RWPE1 (cell line): ENCODE data around the gene SCP2.
A peak's percentile ranks its signal among the peaks of the same experiment; 100 is the strongest.

Source experiments
- CTCF ChIA-PET: fragments of 350-600 bp; sonication (Branson Sonifier 250); formaldehyde crosslinking; extraction: SDS; loops from one replicate; lab custom pipeline; 2021; lab: Yijun Ruan, JAX
- POLR2A ChIA-PET: fragments of 400-600 bp; formaldehyde crosslinking; extraction: SDS; loops from one replicate; lab custom pipeline; 2020; ENCODE audit warnings: antibody characterized with exemption; ENCODE audit not compliant: low non-redundant PET; lab: Yijun Ruan, JAX
- DNase-seq: peaks from one replicate; pipeline ENCODE4 v3.0.0; 2012; ENCODE audit warnings: low spot score
- H3K27ac ChIP-seq: fragments of 450-650 bp; 2 replicates; pipeline ENCODE4 v1.5.1; 2017
- CTCF ChIP-seq: fragments of 450-650 bp; conservative IDR thresholded peaks from 2 replicates; pipeline ENCODE4 v1.5.1; 2017; ENCODE audit warnings: low read depth, mild to moderate bottlenecking

The SCP2 gene

GRCh38 chr1:53011175-53011574, 84.1 kb downstream of the SCP2 start:
- DNase-seq = no peak
- ChIA-PET POLR2A (no interaction called here), CTCF (interaction anchor here (0.6 kb wide), 1 partner anchor 419 kb away, joined by 3 read pairs; no protein-coding TSS in a partner anchor)
- TF ChIP-seq CTCF = no peak
- H3K27ac ChIP-seq = no peak overlapping the region

- CTCF ChIA-PET = interaction anchor here (1.3 kb wide), 1 partner anchor 94 kb away, joined by 4 read pairs; the partner anchor contains the start of gene ECHDC2
- H3K27ac ChIP-seq = no peak overlapping the region
Measured at GRCh38 chr1:53014791-53015507, 87.9 kb downstream of the SCP2 start.

GRCh38 chr1:53015508-53015860, 88.4 kb downstream of the SCP2 start:
- H3K27ac ChIP-seq = no peak overlapping the region
- DNase-seq = peak; percentile 11
- CTCF ChIA-PET = interaction anchor here (1.3 kb wide), 1 partner anchor 94 kb away, joined by 4 read pairs; the partner anchor contains the start of gene ECHDC2
- no peak for TF ChIP-seq CTCF
- POLR2A ChIA-PET = no interaction called here

More at GRCh38 chr1:53014791-53015507, 87.9 kb downstream of the SCP2 start:
- no peak for TF ChIP-seq CTCF
- POLR2A ChIA-PET = interaction anchor here (0.6 kb wide), 1 partner anchor 131 kb away, joined by 3 read pairs; no protein-coding TSS in a partner anchor
- peak; percentile 81 for DNase-seq

GRCh38 chr1:53016705-53017104, 89.6 kb downstream of the SCP2 start:
- no peak for DNase-seq
- ChIA-PET CTCF (interaction anchor here (1.3 kb wide), 1 partner anchor 95 kb away, joined by 4 read pairs; the partner anchor contains the start of gene ECHDC2), POLR2A (interaction anchor here (0.6 kb wide), 1 partner anchor 25 kb away, joined by 5 read pairs; no protein-coding TSS in a partner anchor)
- TF ChIP-seq CTCF = no peak
- no peak overlapping the region for H3K27ac ChIP-seq

GRCh38 chr1:53020588-53020987, 93.5 kb downstream of the SCP2 start:
- POLR2A ChIA-PET = interaction anchor here (0.8 kb wide), 1 partner anchor 253 kb away, joined by 3 read pairs; no protein-coding TSS in a partner anchor

GRCh38 chr1:53022179-53022578, 95.1 kb downstream of the SCP2 start:
- no peak for DNase-seq
- POLR2A ChIA-PET = no interaction called here
- TF ChIP-seq CTCF = no peak
- CTCF ChIA-PET = no interaction called here
- no peak overlapping the region for H3K27ac ChIP-seq

More at GRCh38 chr1:53020588-53020987, 93.5 kb downstream of the SCP2 start:
- no peak for DNase-seq
- no peak overlapping the region for H3K27ac ChIP-seq
- no peak for TF ChIP-seq CTCF
- CTCF ChIA-PET = no interaction called here
